Activated CD4-positive, alpha-beta T cell treated with anti-CD3 and anti-CD28 coated beads, Interleukin-2, amount 50 U/mL, for 4 hours (primary cell): Measurements from ENCODE around the gene STMN3.
"Not testable (repeated sequence)": the region's sequence is repeated elsewhere in the genome, so short reads cannot be mapped to it uniquely, and the experiment has no call there.

ENCODE experiments used
- DNase-seq, 2 experiments: peaks; one replicate each; pipeline ENCODE4 v3.0.0-alpha.2; 2020

The STMN3 gene

GRCh38 chr20:63630956-63631355 lies 22.3 kb downstream of the STMN3 start:
- DNase-seq: not testable (repeated sequence)

GRCh38 chr20:63628246-63628975 lies 24.8 kb downstream of the STMN3 start:
- DNase-seq: peak; percentile 49 to 53

- no peak for DNase-seq
Observed at GRCh38 chr20:63627751-63628245, 25.4 kb downstream of the STMN3 start.

GRCh38 chr20:63627129-63627750 lies 26.0 kb downstream of the STMN3 start:
- DNase-seq: peak; percentile 90

- DNase-seq: peak; percentile 45 to 62
Observed at GRCh38 chr20:63626424-63627128, 26.6 kb downstream of the STMN3 start, which contains the start of gene GMEB2. TSS of gene GMEB2 (minus strand) at chr20:63627101. CDS start at chr20:63619397, 7,704 bp downstream.

- no peak for DNase-seq
Observed at GRCh38 chr20:63625771-63626423, 27.3 kb downstream of the STMN3 start.

- DNase-seq: no peak
Observed at GRCh38 chr20:63624486-63624885, 28.7 kb downstream of the STMN3 start.

GRCh38 chr20:63622732-63623131 lies 30.5 kb downstream of the STMN3 start:
- DNase-seq: no peak

GRCh38 chr20:63622096-63622495 lies 31.1 kb downstream of the STMN3 start:
- no peak for DNase-seq

GRCh38 chr20:63620991-63621390 lies 32.2 kb downstream of the STMN3 start:
- DNase-seq: no peak

GRCh38 chr20:63619505-63619904 lies 33.7 kb downstream of the STMN3 start:
- no peak for DNase-seq

GRCh38 chr20:63619086-63619485 lies 34.1 kb downstream of the STMN3 start:
- DNase-seq: no peak

GRCh38 chr20:63618291-63618980 lies 34.8 kb downstream of the STMN3 start:
- no peak for DNase-seq

- DNase-seq: no peak
Observed at GRCh38 chr20:63617876-63618265, 35.4 kb downstream of the STMN3 start.

- DNase-seq: no peak
Observed at GRCh38 chr20:63617092-63617875, 35.9 kb downstream of the STMN3 start.

GRCh38 chr20:63613863-63614594 lies 39.2 kb downstream of the STMN3 start:
- not testable (repeated sequence) for DNase-seq

- DNase-seq: no peak
Observed at GRCh38 chr20:63612276-63612931, 40.8 kb downstream of the STMN3 start.

- no peak for DNase-seq
Observed at GRCh38 chr20:63611646-63612045, 41.6 kb downstream of the STMN3 start.

GRCh38 chr20:63610581-63611435 lies 42.4 kb downstream of the STMN3 start:
- no peak for DNase-seq
